K562 (cell line): ENCODE data around the gene MCEE.

Experiments used
- CBX8 ChIP-seq: fragments of 200-600 bp; sonication (generic); IDR thresholded peaks from 2 replicates; pipeline ENCODE4 v1.6.1; 2012; ENCODE audit warnings: borderline replicate concordance, mixed run types, low read depth, mild to moderate bottlenecking, moderate library complexity, mixed read lengths, low read length, control low read depth, inconsistent platforms; ENCODE audit not compliant: poor library complexity, severe bottlenecking; ENCODE audit errors: extremely low read depth
- CC2D1A ChIP-seq: fragments of 450-650 bp; IDR thresholded peaks from 2 replicates; pipeline ENCODE4 v1.6.1; 2017; ENCODE audit warnings: mild to moderate bottlenecking
- CHAMP1 ChIP-seq: fragments of 450-650 bp; IDR thresholded peaks from 2 replicates; pipeline ENCODE4 v1.6.1; 2016; ENCODE audit warnings: mild to moderate bottlenecking
- CXXC5 ChIP-seq: fragments of 250-450 bp; sonication (Bioruptor Pico); IDR thresholded peaks from 2 replicates; pipeline ENCODE4 v1.8.0; 2022; ENCODE audit warnings: inconsistent platforms, mild to moderate bottlenecking, moderate library complexity
- EP300 ChIP-seq: IDR thresholded peaks from 2 replicates; pipeline ENCODE4 v1.6.1; 2012; ENCODE audit warnings: low read length, improper control_type of control experiment
- HDAC2 ChIP-seq: fragments of 450-650 bp; IDR thresholded peaks from 2 replicates; pipeline ENCODE4 v1.6.1; 2016; ENCODE audit warnings: mild to moderate bottlenecking
- NFATC3 ChIP-seq: fragments of 450-650 bp; IDR thresholded peaks from 2 replicates; pipeline ENCODE4 v1.6.1; 2017; ENCODE audit warnings: mild to moderate bottlenecking
- TCFL5 ChIP-seq: fragments of 250-450 bp; sonication (Bioruptor Pico); conservative IDR thresholded peaks from 2 replicates; pipeline ENCODE4 v1.6.1; 2021; ENCODE audit warnings: mild to moderate bottlenecking, moderate library complexity, matching md5 sums
- TF ChIP-seq, protein P1 (sequence below): sonication (generic); formaldehyde crosslinking; IDR thresholded peaks from 2 replicates; pipeline ENCODE4 v1.8.1; 2022; ENCODE audit warnings: missing genetic modification reagents

- TF ChIP-seq CBX8 (no peak), CHAMP1 (no peak), HDAC2 (no peak), CXXC5 (no peak), CC2D1A (no peak), NFATC3 (no peak), TCFL5 (CRISPR knock-in tag) (no peak), EP300 (no peak)
- TF ChIP-seq, protein P1, sequence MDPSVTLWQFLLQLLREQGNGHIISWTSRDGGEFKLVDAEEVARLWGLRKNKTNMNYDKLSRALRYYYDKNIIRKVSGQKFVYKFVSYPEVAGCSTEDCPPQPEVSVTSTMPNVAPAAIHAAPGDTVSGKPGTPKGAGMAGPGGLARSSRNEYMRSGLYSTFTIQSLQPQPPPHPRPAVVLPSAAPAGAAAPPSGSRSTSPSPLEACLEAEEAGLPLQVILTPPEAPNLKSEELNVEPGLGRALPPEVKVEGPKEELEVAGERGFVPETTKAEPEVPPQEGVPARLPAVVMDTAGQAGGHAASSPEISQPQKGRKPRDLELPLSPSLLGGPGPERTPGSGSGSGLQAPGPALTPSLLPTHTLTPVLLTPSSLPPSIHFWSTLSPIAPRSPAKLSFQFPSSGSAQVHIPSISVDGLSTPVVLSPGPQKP (CRISPR knock-in tag): no peak
Measured at GRCh38 chr2:71133603-71134002, 3.6 kb upstream of the MCEE start.
